ENCODE measurements around the gene MSI2.

The MSI2 gene

GRCh38 chr17:57587193-57587969 is 331.1 kb downstream of the MSI2 start:
- Histone ChIP-seq H2BK15ac (replicated peaks; ENCODE audit: low read depth) (no peak overlapping the region), H3K79me2 (ENCODE audit: control insufficient read depth, insufficient read depth, low read length) (no peaks in the 10 kb centered on the region), H3K56ac (ENCODE audit: low read length) (no peak overlapping the region), H3K79me1 (ENCODE audit: low read length) (no peaks in the 10 kb centered on the region), H3K36me3 (ENCODE audit: control insufficient read depth, insufficient read depth, low read length) (no peaks in the 10 kb centered on the region), H2BK120ac (ENCODE audit: low read depth, low read length) (no peak overlapping the region), H4K8ac (ENCODE audit: low read depth, low read length) (no peak overlapping the region), H3K18ac (ENCODE audit: low read length) (no peak overlapping the region), H2AK5ac (ENCODE audit: low read length) (no peak overlapping the region), H3K4me3 (ENCODE audit: low read length) (no peak overlapping the region), H3K9ac (ENCODE audit: low read length) (no peak overlapping the region), H3K4me2 (ENCODE audit: low read length) (no peak overlapping the region), H4K5ac (ENCODE audit: low read length) (no peak overlapping the region), H2BK5ac (ENCODE audit: low read length) (no peak overlapping the region), H3K27me3 (ENCODE audit: insufficient read depth, low read length, poor library complexity) (no peaks in the 10 kb centered on the region), H3K23ac (ENCODE audit: low read length) (no peak overlapping the region), H3K4me1 (ENCODE audit: control insufficient read depth, low read depth, low read length) (peaks cover 3% of the 10 kb centered on the region), H3K27ac (ENCODE audit: low read depth, low read length) (no peak overlapping the region), H3K4ac (ENCODE audit: low read depth, low read length) (no peak overlapping the region)
- no peak for DNase-seq
- WGBS (ENCODE audit: extremely low coverage, insufficient coverage, low lambda C conversion rate) = no CpG with 5 or more reads among the region's 16 CpGs

- Histone ChIP-seq H3K9ac (ENCODE audit: low read length) (no peak overlapping the region), H3K36me3 (ENCODE audit: control insufficient read depth, insufficient read depth, low read length) (no peaks in the 10 kb centered on the region), H3K27ac (ENCODE audit: low read depth, low read length) (no peak overlapping the region), H3K56ac (ENCODE audit: low read length) (no peak overlapping the region), H3K23ac (ENCODE audit: low read length) (no peak overlapping the region), H4K8ac (ENCODE audit: low read depth, low read length) (no peak overlapping the region), H2AK5ac (ENCODE audit: low read length) (no peak overlapping the region), H4K5ac (ENCODE audit: low read length) (no peak overlapping the region), H3K79me2 (ENCODE audit: control insufficient read depth, insufficient read depth, low read length) (no peaks in the 10 kb centered on the region), H2BK5ac (ENCODE audit: low read length) (no peak overlapping the region), H3K27me3 (ENCODE audit: insufficient read depth, low read length, poor library complexity) (no peaks in the 10 kb centered on the region), H2BK15ac (replicated peaks; ENCODE audit: low read depth) (no peak overlapping the region), H2BK120ac (ENCODE audit: low read depth, low read length) (no peak overlapping the region), H3K18ac (ENCODE audit: low read length) (no peak overlapping the region), H3K79me1 (ENCODE audit: low read length) (no peaks in the 10 kb centered on the region), H3K4me2 (ENCODE audit: low read length) (no peak overlapping the region), H3K4ac (ENCODE audit: low read depth, low read length) (no peak overlapping the region), H3K4me1 (ENCODE audit: control insufficient read depth, low read depth, low read length) (peaks cover 3% of the 10 kb centered on the region), H3K4me3 (ENCODE audit: low read length) (no peak overlapping the region)
- no CpG with 5 or more reads among the region's 5 CpGs for WGBS (ENCODE audit: extremely low coverage, insufficient coverage, low lambda C conversion rate)
- DNase-seq = peak; percentile 59
Observed at GRCh38 chr17:57588086-57588485, 331.8 kb downstream of the MSI2 start.

- Histone ChIP-seq H3K4me3 (ENCODE audit: low read length) (no peak overlapping the region), H3K36me3 (ENCODE audit: control insufficient read depth, insufficient read depth, low read length) (no peaks in the 10 kb centered on the region), H3K79me2 (ENCODE audit: control insufficient read depth, insufficient read depth, low read length) (no peaks in the 10 kb centered on the region), H4K8ac (ENCODE audit: low read depth, low read length) (no peak overlapping the region), H3K56ac (ENCODE audit: low read length) (no peak overlapping the region), H3K9ac (ENCODE audit: low read length) (no peak overlapping the region), H2BK120ac (ENCODE audit: low read depth, low read length) (no peak overlapping the region), H3K27me3 (ENCODE audit: insufficient read depth, low read length, poor library complexity) (no peaks in the 10 kb centered on the region), H3K4ac (ENCODE audit: low read depth, low read length) (no peak overlapping the region), H2BK15ac (replicated peaks; ENCODE audit: low read depth) (no peak overlapping the region), H3K4me1 (ENCODE audit: control insufficient read depth, low read depth, low read length) (peaks cover 3% of the 10 kb centered on the region), H2BK5ac (ENCODE audit: low read length) (no peak overlapping the region), H3K27ac (ENCODE audit: low read depth, low read length) (no peak overlapping the region), H3K18ac (ENCODE audit: low read length) (no peak overlapping the region), H3K4me2 (ENCODE audit: low read length) (no peak overlapping the region), H3K79me1 (ENCODE audit: low read length) (no peaks in the 10 kb centered on the region), H4K5ac (ENCODE audit: low read length) (no peak overlapping the region), H3K23ac (ENCODE audit: low read length) (no peak overlapping the region), H2AK5ac (ENCODE audit: low read length) (no peak overlapping the region)
- no CpG with 5 or more reads among the region's 15 CpGs for WGBS (ENCODE audit: extremely low coverage, insufficient coverage, low lambda C conversion rate)
- DNase-seq = no peak
Observed at GRCh38 chr17:57589151-57590034, 333.1 kb downstream of the MSI2 start.

- Histone ChIP-seq H2BK15ac (replicated peaks; ENCODE audit: low read depth) (no peak overlapping the region), H3K18ac (ENCODE audit: low read length) (no peak overlapping the region), H3K27ac (ENCODE audit: low read depth, low read length) (no peak overlapping the region), H3K9ac (ENCODE audit: low read length) (no peak overlapping the region), H4K8ac (ENCODE audit: low read depth, low read length) (no peak overlapping the region), H2BK120ac (ENCODE audit: low read depth, low read length) (no peak overlapping the region), H3K4me2 (ENCODE audit: low read length) (no peak overlapping the region), H3K23ac (ENCODE audit: low read length) (no peak overlapping the region), H4K5ac (ENCODE audit: low read length) (no peak overlapping the region), H3K4me3 (ENCODE audit: low read length) (no peak overlapping the region), H3K79me1 (ENCODE audit: low read length) (no peaks in the 10 kb centered on the region), H3K56ac (ENCODE audit: low read length) (no peak overlapping the region), H3K27me3 (ENCODE audit: insufficient read depth, low read length, poor library complexity) (no peaks in the 10 kb centered on the region), H2BK5ac (ENCODE audit: low read length) (no peak overlapping the region), H2AK5ac (ENCODE audit: low read length) (no peak overlapping the region), H3K4me1 (ENCODE audit: control insufficient read depth, low read depth, low read length) (no peaks in the 10 kb centered on the region), H3K79me2 (ENCODE audit: control insufficient read depth, insufficient read depth, low read length) (no peaks in the 10 kb centered on the region), H3K36me3 (ENCODE audit: control insufficient read depth, insufficient read depth, low read length) (no peaks in the 10 kb centered on the region), H3K4ac (ENCODE audit: low read depth, low read length) (no peak overlapping the region)
- WGBS (ENCODE audit: extremely low coverage, insufficient coverage, low lambda C conversion rate) = no CpG with 5 or more reads among the region's 14 CpGs
- no peak for DNase-seq
Observed at GRCh38 chr17:57593739-57594462, 337.6 kb downstream of the MSI2 start.

- H2BK15ac ChIP-seq (replicated peaks; ENCODE audit: low read depth) = no peak overlapping the region
- no peak overlapping the region for H2AK5ac ChIP-seq (ENCODE audit: low read length)
- H3K4me3 ChIP-seq (ENCODE audit: low read length) = no peak overlapping the region
- no CpG with 5 or more reads among the region's 5 CpGs for WGBS (ENCODE audit: extremely low coverage, insufficient coverage, low lambda C conversion rate)
- H2BK5ac ChIP-seq (ENCODE audit: low read length) = no peak overlapping the region
- no peaks in the 10 kb centered on the region for H3K79me2 ChIP-seq (ENCODE audit: control insufficient read depth, insufficient read depth, low read length)
- no peak overlapping the region for H3K23ac ChIP-seq (ENCODE audit: low read length)
- no peaks in the 10 kb centered on the region for H3K36me3 ChIP-seq (ENCODE audit: control insufficient read depth, insufficient read depth, low read length)
- H3K4me2 ChIP-seq (ENCODE audit: low read length) = no peak overlapping the region
- H3K27me3 ChIP-seq (ENCODE audit: insufficient read depth, low read length, poor library complexity) = no peaks in the 10 kb centered on the region
- H4K5ac ChIP-seq (ENCODE audit: low read length) = no peak overlapping the region
- H3K56ac ChIP-seq (ENCODE audit: low read length) = no peak overlapping the region
- no peak overlapping the region for H3K18ac ChIP-seq (ENCODE audit: low read length)
- no peak overlapping the region for H2BK120ac ChIP-seq (ENCODE audit: low read depth, low read length)
- H3K27ac ChIP-seq (ENCODE audit: low read depth, low read length) = no peak overlapping the region
- H4K8ac ChIP-seq (ENCODE audit: low read depth, low read length) = no peak overlapping the region
- H3K9ac ChIP-seq (ENCODE audit: low read length) = no peak overlapping the region
- no peak for DNase-seq
- H3K4ac ChIP-seq (ENCODE audit: low read depth, low read length) = no peak overlapping the region
- H3K4me1 ChIP-seq (ENCODE audit: control insufficient read depth, low read depth, low read length) = no peaks in the 10 kb centered on the region
- H3K79me1 ChIP-seq (ENCODE audit: low read length) = no peaks in the 10 kb centered on the region
Observed at GRCh38 chr17:57594767-57595166, 338.4 kb downstream of the MSI2 start.
